H1 (cell line): Measurements from ENCODE around the gene CYP2A6. TPM values are rescaled to one million over a fixed set of nuclear protein-coding genes. Genes with fewer than 3 reads are reported as not detected.

Experiments used
- CTCF ChIA-PET: fragments of 300-600 bp; sonication (Branson Sonifier 250); formaldehyde crosslinking; loops from one replicate; lab custom pipeline; 2021; ENCODE audit not compliant: partially characterized antibody; lab: Charles Lee
- POLR2A ChIA-PET: fragments of 300-600 bp; sonication (Branson Sonifier 250); formaldehyde crosslinking; loops from one replicate; lab custom pipeline; 2021; ENCODE audit warnings: inconsistent platforms; ENCODE audit not compliant: partially characterized antibody; lab: Charles Lee
- DNase-seq, 2 experiments: peaks; one replicate each; pipeline versions ENCODE4 v3.0.0 to v3.0.0-alpha.2; 2010 to 2022; ENCODE audit warnings: low spot score in 2 of 2, low read depth in 1 of 2, mixed read lengths in 1 of 2
- FAIRE-seq: peaks from 2 replicates; lab custom pipeline; 2011; peaks lifted over from hg19 to GRCh38; lab: Jason Lieb, UNC
- H2AFZ ChIP-seq: 2 replicates; pipeline ENCODE4 v1.8.1; 2012; ENCODE audit warnings: low read length, inconsistent platforms
- H2AK5ac ChIP-seq: 2 replicates; pipeline ENCODE4 v1.6.1; 2013; ENCODE audit warnings: low read depth, low read length
- H2BK120ac ChIP-seq: replicated peaks from 2 replicates; pipeline ENCODE3; 2013; ENCODE audit warnings: low read depth, low read length, inconsistent platforms
- H2BK12ac ChIP-seq: 2 replicates; pipeline ENCODE4 v1.6.1; 2013; ENCODE audit warnings: low read depth, low read length
- H2BK15ac ChIP-seq: 2 replicates; pipeline ENCODE4 v1.6.1; 2013; ENCODE audit warnings: low read length
- H2BK20ac ChIP-seq: 2 replicates; pipeline ENCODE4 v1.6.1; 2013; ENCODE audit warnings: low read length
- H2BK5ac ChIP-seq: 2 replicates; pipeline ENCODE4 v1.6.1; 2013; ENCODE audit warnings: low read depth, low read length
- H3K14ac ChIP-seq: 2 replicates; pipeline ENCODE4 v1.6.1; 2013; ENCODE audit warnings: inconsistent platforms; ENCODE audit not compliant: insufficient read length
- H3K18ac ChIP-seq: 2 replicates; pipeline ENCODE4 v1.6.1; 2013; ENCODE audit warnings: low read length; ENCODE audit errors: extremely low read depth
- H3K23ac ChIP-seq: 2 replicates; pipeline ENCODE4 v1.6.1; 2013; ENCODE audit warnings: inconsistent platforms; ENCODE audit not compliant: insufficient read length
- H3K23me2 ChIP-seq: 2 replicates; pipeline ENCODE4 v1.6.1; 2013; ENCODE audit warnings: low read depth, low read length
- H3K27ac ChIP-seq: 2 replicates; pipeline ENCODE4 v1.6.1; 2011; ENCODE audit warnings: low read depth, low read length, inconsistent platforms
- H3K27me3 ChIP-seq, 4 experiments: replicated peaks in 1 of 4; 1 replicate in 1 of 4; 2 replicates in 3 of 4; pipeline versions ENCODE4 v1.6.1 to v1.8.1; 2011 to 2013; ENCODE audit warnings: low read length in 3 of 4, mild to moderate bottlenecking in 3 of 4, inconsistent platforms in 2 of 4, mixed read lengths in 2 of 4, moderate library complexity in 1 of 4; ENCODE audit not compliant: control insufficient read depth in 3 of 4, insufficient read depth in 3 of 4; ENCODE audit errors: extremely low read depth in 1 of 4
- H3K36me3 ChIP-seq, 4 experiments: 2 replicates each; pipeline versions ENCODE4 v1.6.1 to v1.8.1; 2011 to 2013; ENCODE audit warnings: mild to moderate bottlenecking in 4 of 4, low read length in 3 of 4, moderate library complexity in 2 of 4, control low read depth in 1 of 4, inconsistent platforms in 1 of 4; ENCODE audit not compliant: insufficient read depth in 4 of 4, control insufficient read depth in 2 of 4
- H3K4ac ChIP-seq: replicated peaks from 2 replicates; pipeline ENCODE3; 2013; ENCODE audit warnings: low read length, low read depth, mixed read lengths, inconsistent platforms; ENCODE audit not compliant: insufficient read length
- H3K4me1 ChIP-seq, 4 experiments: replicated peaks in 1 of 4; 1 replicate in 1 of 4; 2 replicates in 3 of 4; pipeline versions ENCODE4 v1.6.1 to v1.8.1; 2011 to 2013; ENCODE audit warnings: low read length in 3 of 4, inconsistent platforms in 2 of 4, mixed read lengths in 1 of 4; ENCODE audit not compliant: insufficient read depth in 4 of 4, control insufficient read depth in 3 of 4
- H3K4me2 ChIP-seq, 2 experiments: 2 replicates each; pipeline versions ENCODE4 v1.6.1 to v1.8.1; 2011 to 2013; ENCODE audit warnings: low read depth in 2 of 2, low read length in 2 of 2, control low read depth in 1 of 2, inconsistent platforms in 1 of 2, mild to moderate bottlenecking in 1 of 2; ENCODE audit not compliant: insufficient read depth in 1 of 2
- H3K4me3 ChIP-seq, 4 experiments: fragments of 200-600, 300-600 bp in 1 of 4; sonication (generic), shearing (Covaris generic), sonication (Bioruptor Twin) in 1 of 4; 2 replicates each; pipeline versions ENCODE4 v1.5.1 to v1.8.1; 2011 to 2016; ENCODE audit warnings: low read length in 4 of 4, low read depth in 3 of 4, control low read depth in 2 of 4, inconsistent platforms in 2 of 4, mild to moderate bottlenecking in 2 of 4, mixed read lengths in 1 of 4, moderate library complexity in 1 of 4; ENCODE audit not compliant: insufficient read depth in 2 of 4; ENCODE audit errors: extremely low read depth in 1 of 4
- H3K56ac ChIP-seq: replicated peaks from 2 replicates; pipeline ENCODE3; 2013; ENCODE audit warnings: low read depth, mild to moderate bottlenecking, mixed read lengths, low read length, inconsistent platforms; ENCODE audit not compliant: insufficient read length
- H3K79me1 ChIP-seq: 2 replicates; pipeline ENCODE4 v1.6.1; 2013; ENCODE audit warnings: low read depth, low read length, control low read depth
- H3K79me2 ChIP-seq, 2 experiments: 2 replicates each; pipeline versions ENCODE4 v1.6.1 to v1.8.1; 2012 to 2013; ENCODE audit warnings: low read length in 2 of 2, mild to moderate bottlenecking in 2 of 2, inconsistent platforms in 1 of 2; ENCODE audit not compliant: insufficient read depth in 2 of 2, control insufficient read depth in 1 of 2
- H3K9ac ChIP-seq, 4 experiments: replicated peaks in 1 of 4; 1 replicate in 1 of 4; 2 replicates in 3 of 4; pipeline versions ENCODE4 v1.6.1 to v1.8.1; 2011 to 2013; ENCODE audit warnings: low read depth in 3 of 4, low read length in 3 of 4, control low read depth in 2 of 4, mild to moderate bottlenecking in 2 of 4, moderate library complexity in 2 of 4, inconsistent platforms in 1 of 4; ENCODE audit errors: extremely low read depth in 1 of 4
- H3K9me3 ChIP-seq, 2 experiments: 2 replicates each; pipeline versions ENCODE4 v1.6.1 to v1.8.1; 2012 to 2013; ENCODE audit warnings: mild to moderate bottlenecking in 2 of 2, moderate library complexity in 2 of 2, control low read depth in 1 of 2, inconsistent platforms in 1 of 2, low read depth in 1 of 2, low read length in 1 of 2, mixed read lengths in 1 of 2; ENCODE audit not compliant: insufficient read depth in 2 of 2
- H4K20me1 ChIP-seq, 2 experiments: replicated peaks in 1 of 2; 2 replicates each; pipeline versions ENCODE3 to v1.8.1; 2011 to 2013; ENCODE audit warnings: inconsistent platforms in 2 of 2, low read length in 2 of 2, mild to moderate bottlenecking in 1 of 2; ENCODE audit not compliant: insufficient read depth in 2 of 2, control insufficient read depth in 1 of 2
- H4K5ac ChIP-seq: 2 replicates; pipeline ENCODE4 v1.6.1; 2013; ENCODE audit warnings: low read length, low read depth, mixed read lengths, inconsistent platforms; ENCODE audit not compliant: insufficient read length
- H4K8ac ChIP-seq: 2 replicates; pipeline ENCODE4 v1.8.0; 2013; ENCODE audit warnings: mild to moderate bottlenecking, moderate library complexity, low read length, inconsistent platforms; ENCODE audit not compliant: insufficient read depth; ENCODE audit errors: extremely low read depth
- H4K91ac ChIP-seq: replicated peaks from 2 replicates; pipeline ENCODE3; 2013; ENCODE audit warnings: low read length, mixed read lengths, inconsistent platforms; ENCODE audit not compliant: insufficient read length
- ASH2L ChIP-seq: fragments of 200-600, 300-600 bp; sonication (generic); IDR thresholded peaks from one replicate; pipeline ENCODE4 v1.7.1; 2017; ENCODE audit warnings: low read length
- POLR2A ChIP-seq, 2 experiments: IDR thresholded peaks; 1 replicate in 1 of 2; 2 replicates in 1 of 2; pipeline ENCODE4 v1.6.1; 2011; ENCODE audit warnings: low read depth in 2 of 2, low read length in 2 of 2, mild to moderate bottlenecking in 2 of 2; ENCODE audit errors: control extremely low read depth in 1 of 2
- POLR2AphosphoS5 ChIP-seq: IDR thresholded peaks from 2 replicates; pipeline ENCODE4 v1.6.1; 2011; ENCODE audit warnings: low read depth, low read length
- SIN3A ChIP-seq, 2 experiments: IDR thresholded peaks in 1 of 2; conservative IDR thresholded peaks in 1 of 2; 2 replicates each; pipeline ENCODE4 v1.6.1; 2011 to 2012; ENCODE audit warnings: low read length in 2 of 2, improper control_type of control experiment in 1 of 2, low read depth in 1 of 2, mild to moderate bottlenecking in 1 of 2
- SRF ChIP-seq: IDR thresholded peaks from 2 replicates; pipeline ENCODE4 v1.6.1; 2011; ENCODE audit warnings: mild to moderate bottlenecking, low read depth, low read length, moderate library complexity
- TBP ChIP-seq: IDR thresholded peaks from 2 replicates; pipeline ENCODE4 v1.6.1; 2011; ENCODE audit warnings: low read depth, low read length, improper control_type of control experiment
- ZNF274 ChIP-seq: IDR thresholded peaks from 2 replicates; pipeline ENCODE4 v1.7.0; 2012; ENCODE audit warnings: low read length, borderline replicate concordance; ENCODE audit errors: extremely low read depth
- WGBS, 2 experiments: shearing (Covaris generic) in 1 of 2; methylation state at CpG; one replicate each; pipeline versions ENCODE4 v1.1.6 to v1.1.7; 2013 to 2015; ENCODE audit warnings: low lambda C conversion rate in 2 of 2, mixed read lengths in 2 of 2, inconsistent platforms in 1 of 2, low coverage in 1 of 2, missing lambda C conversion rate in 1 of 2; ENCODE audit not compliant: insufficient replicate concordance in 2 of 2, insufficient coverage in 1 of 2, insufficient read length in 1 of 2; ENCODE audit errors: extremely low coverage in 1 of 2, missing lambda C conversion rate in 1 of 2; 5-methylcytosine and 5-hydroxymethylcytosine counted together
- polyA plus RNA-seq, 7 experiments: library from polyadenylated mRNA; depleted of rRNA in 3 of 7; stranded (reverse) in 5 of 7; unstranded in 2 of 7; fragments of >200 nt in 5 of 7; fragments of 200-250 nt in 2 of 7; gene quantifications; 1 replicate in 5 of 7; 2 replicates in 1 of 7; 4 replicates in 1 of 7; pipeline versions ENCODE4 v1.2.1 to v1.2.3, GENCODE V29; 2011 to 2013; ENCODE audit warnings: missing spikeins in 2 of 7, mixed read lengths in 2 of 7
- total RNA-seq: library from RNA; stranded (reverse); fragmentation: NEBNext Ultra II Directional; extraction: Animal tissue kit (Norgen Biotek cat#: 25700); gene quantifications from 2 replicates; pipeline ENCODE4 v1.2.1, GENCODE V29; 2021
- TF ChIP-seq, protein P1 (sequence below): IDR thresholded peaks from 2 replicates; pipeline ENCODE4 v1.6.1; 2012; ENCODE audit warnings: low read length, inconsistent platforms
- TF ChIP-seq, protein P2 (sequence below): IDR thresholded peaks from 2 replicates; pipeline ENCODE4 v1.6.1; 2011; ENCODE audit warnings: low read depth, mild to moderate bottlenecking, low read length; ENCODE audit not compliant: insufficient read depth

The CYP2A6 gene
- total and polyA plus RNA-seq, 2 of the 8 experiments (the other 6 are each of a cell fraction or from before 2014, with no cell fraction given): 0.33 TPM; not detected in 1

DNA sequence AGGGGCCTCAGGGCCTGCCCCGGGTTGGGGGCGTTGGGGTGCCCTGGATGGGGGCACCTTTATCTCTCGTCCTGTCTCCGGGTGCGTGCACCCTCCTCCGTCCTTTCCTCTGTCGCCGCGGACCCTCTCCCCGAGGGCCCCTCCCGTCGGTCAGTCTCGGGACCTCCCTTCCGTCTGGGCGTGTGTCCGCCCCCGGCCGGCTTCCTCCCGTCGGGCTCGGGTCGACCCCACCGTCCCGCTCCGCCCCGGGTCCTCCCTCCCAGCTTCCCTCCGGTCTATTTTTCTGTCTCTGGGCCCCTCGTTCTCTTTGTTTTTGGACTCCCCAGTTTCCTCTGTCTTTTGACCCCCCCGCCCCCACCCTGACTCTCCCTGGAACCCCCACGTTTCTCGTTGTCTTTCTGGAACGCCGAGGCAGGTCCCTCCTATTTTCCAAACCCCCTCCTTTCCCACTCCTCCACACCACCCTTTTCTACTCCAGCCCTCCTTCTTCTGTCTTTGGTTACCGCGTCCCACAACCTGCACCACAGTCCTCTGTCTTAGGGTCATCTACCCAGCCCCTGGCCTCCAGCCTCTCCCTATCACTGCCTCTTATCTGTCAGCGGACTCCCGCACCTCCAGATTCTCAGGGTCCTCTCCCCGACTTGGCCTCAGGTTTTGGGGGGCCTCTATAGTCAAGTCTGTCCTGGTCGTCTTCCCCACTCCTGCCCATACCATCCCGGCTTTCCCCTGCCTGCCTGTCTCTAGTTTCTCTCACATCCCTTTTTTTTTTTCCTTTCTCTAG lies 50.5 kb downstream of the CYP2A6 start:
- WGBS, 2 experiments: 6% methylated on average over 34 of the region's 40 CpGs; no CpG with 5 or more reads in 1 of the 2 experiments
- TF ChIP-seq, protein P1, sequence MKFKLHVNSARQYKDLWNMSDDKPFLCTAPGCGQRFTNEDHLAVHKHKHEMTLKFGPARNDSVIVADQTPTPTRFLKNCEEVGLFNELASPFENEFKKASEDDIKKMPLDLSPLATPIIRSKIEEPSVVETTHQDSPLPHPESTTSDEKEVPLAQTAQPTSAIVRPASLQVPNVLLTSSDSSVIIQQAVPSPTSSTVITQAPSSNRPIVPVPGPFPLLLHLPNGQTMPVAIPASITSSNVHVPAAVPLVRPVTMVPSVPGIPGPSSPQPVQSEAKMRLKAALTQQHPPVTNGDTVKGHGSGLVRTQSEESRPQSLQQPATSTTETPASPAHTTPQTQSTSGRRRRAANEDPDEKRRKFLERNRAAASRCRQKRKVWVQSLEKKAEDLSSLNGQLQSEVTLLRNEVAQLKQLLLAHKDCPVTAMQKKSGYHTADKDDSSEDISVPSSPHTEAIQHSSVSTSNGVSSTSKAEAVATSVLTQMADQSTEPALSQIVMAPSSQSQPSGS: no peak
- TF ChIP-seq, protein P2, sequence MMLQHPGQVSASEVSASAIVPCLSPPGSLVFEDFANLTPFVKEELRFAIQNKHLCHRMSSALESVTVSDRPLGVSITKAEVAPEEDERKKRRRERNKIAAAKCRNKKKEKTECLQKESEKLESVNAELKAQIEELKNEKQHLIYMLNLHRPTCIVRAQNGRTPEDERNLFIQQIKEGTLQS: no peak
- TF ChIP-seq POLR2A (IDR thresholded peaks at IDR 0.05; ENCODE audit: control extremely low read depth in 1 of 2, low read depth in 2 of 2, low read length in 2 of 2) (peak in 1 of 2 experiments; percentile 77; a peak in 2 of 3 replicates), POLR2AphosphoS5 (peak; percentile 40; the same call in 1 of the 2 replicates), ZNF274 (no peak), TBP (no peak), SRF (no peak), SIN3A (conservative IDR thresholded peaks at IDR 0.05 in 1 of 2, IDR thresholded peaks at IDR 0.05 in 1 of 2; ENCODE audit: low read depth in 1 of 2, low read length in 2 of 2) (no peak), ASH2L (no peak)

More for the DNA sequence above, 50.5 kb downstream of the CYP2A6 start:
- Histone ChIP-seq H3K36me3 (peaks cover 3 to 32% (median 6%) of the 10 kb centered on the region in 4 experiments; a peak in 6 of 8 replicates), H3K4me1 (peaks cover 0 to 45% (median 24%) of the 10 kb centered on the region in 4 experiments; a peak in 6 of 7 replicates), H3K27me3 (no peaks in the 10 kb centered on the region), H3K79me1 (peaks cover 27% of the 10 kb centered on the region), H2BK20ac (no peak overlapping the region), H3K4ac (no peak overlapping the region), H2BK120ac (no peak overlapping the region), H3K18ac (peak overlapping the region; percentile 68), H3K56ac (no peak overlapping the region), H4K8ac (peak overlapping the region; percentile 92; the same call in 1 of the 2 replicates), H3K79me2 (peaks cover 14 to 54% of the 10 kb centered on the region in 2 experiments), H3K14ac (no peak overlapping the region), H4K91ac (no peak overlapping the region), H2BK12ac (0 out of 2 replicates have a peak overlapping the region, but pooled peaks have one; percentile 39), H3K27ac (peak overlapping the region; percentile 92), H3K9ac (peak overlapping the region; percentile 79 to 91 (median 88)), H3K4me2 (peak overlapping the region; percentile 67 to 91), H4K5ac (peak overlapping the region; percentile 3), H3K23ac (no peak overlapping the region), H4K20me1 (peaks cover 28 to 38% of the 10 kb centered on the region in 2 experiments), H2BK15ac (no peak overlapping the region), H2BK5ac (peak overlapping the region; percentile 82; the same call in 1 of the 2 replicates), H3K23me2 (peaks cover 6% of the 10 kb centered on the region), H2AFZ (no peak overlapping the region), H3K4me3 (peak overlapping the region; percentile 90 to 99 (median 92)), H2AK5ac (peak overlapping the region; percentile 83; the same call in 1 of the 2 replicates), H3K9me3 (no peaks in the 10 kb centered on the region)
- CTCF ChIA-PET: interaction anchor here (0.7 to 1.7 kb wide), 3 partner anchors 10 to 136 kb away, joined by 3 to 4 read pairs (median 3); no protein-coding TSS in a partner anchor
- no peak for FAIRE-seq
- peak in 1 of 2 experiments; percentile 73 for DNase-seq
- POLR2A ChIA-PET: interaction anchor here (0.8 to 15.7 kb wide), 15 partner anchors 8 to 192 kb away, joined by 3 to 241 read pairs (median 9); partner anchors contain the start of genes ACTMAP, COQ8B, ITPKC and MIA
